HG03045 (cell line): ENCODE data around the gene SRM.
A peak's percentile ranks its signal among the peaks of the same experiment; 100 is the strongest.
"Not testable (repeated sequence)": the region's sequence is repeated elsewhere in the genome, so short reads cannot be mapped to it uniquely, and the experiment has no call there.

Experiments
- ATAC-seq: cut with Tn5 transposase; IDR thresholded peaks from one replicate; pipeline ENCODE4 v1.9.1; 2021; ENCODE audit warnings: mild to moderate bottlenecking, moderate library complexity; ENCODE audit not compliant: unreplicated experiment

The SRM gene

GRCh38 chr1:11045428-11046269 lies 14.2 kb downstream of the SRM start:
- no peak for ATAC-seq

DNA sequence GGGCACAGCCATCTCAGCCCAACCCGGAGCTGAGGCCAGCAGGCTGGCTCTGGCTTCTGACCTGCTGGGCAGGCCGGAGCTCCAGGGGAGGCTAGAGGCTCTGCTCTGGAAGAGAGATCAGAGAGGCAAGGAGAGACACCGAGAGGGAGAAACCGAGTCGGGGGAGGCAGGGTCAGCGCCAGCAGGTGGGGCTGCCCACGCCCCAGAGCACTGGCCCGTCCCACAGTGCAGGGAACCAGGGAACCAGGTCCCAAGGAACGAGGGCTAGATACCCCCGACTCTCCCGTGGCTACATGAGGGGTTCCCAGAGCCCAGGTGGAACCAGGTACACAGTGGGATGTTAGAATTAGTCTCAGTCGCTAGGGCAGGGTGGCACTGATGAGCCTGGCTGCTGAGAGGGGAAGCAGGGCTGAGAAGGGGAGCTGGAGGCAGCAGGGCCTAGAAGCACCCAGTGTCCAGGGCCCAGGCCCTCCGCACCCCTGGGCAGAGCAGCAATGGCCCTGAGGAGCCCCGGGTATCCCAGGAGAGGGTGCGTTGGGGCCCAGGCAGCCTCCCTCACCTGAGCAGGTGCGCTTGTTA lies 14.9 kb downstream of the SRM start:
- ATAC-seq, result no peak

- ATAC-seq, result no peak
Observed at GRCh38 chr1:11044086-11044848, 15.6 kb downstream of the SRM start.

DNA sequence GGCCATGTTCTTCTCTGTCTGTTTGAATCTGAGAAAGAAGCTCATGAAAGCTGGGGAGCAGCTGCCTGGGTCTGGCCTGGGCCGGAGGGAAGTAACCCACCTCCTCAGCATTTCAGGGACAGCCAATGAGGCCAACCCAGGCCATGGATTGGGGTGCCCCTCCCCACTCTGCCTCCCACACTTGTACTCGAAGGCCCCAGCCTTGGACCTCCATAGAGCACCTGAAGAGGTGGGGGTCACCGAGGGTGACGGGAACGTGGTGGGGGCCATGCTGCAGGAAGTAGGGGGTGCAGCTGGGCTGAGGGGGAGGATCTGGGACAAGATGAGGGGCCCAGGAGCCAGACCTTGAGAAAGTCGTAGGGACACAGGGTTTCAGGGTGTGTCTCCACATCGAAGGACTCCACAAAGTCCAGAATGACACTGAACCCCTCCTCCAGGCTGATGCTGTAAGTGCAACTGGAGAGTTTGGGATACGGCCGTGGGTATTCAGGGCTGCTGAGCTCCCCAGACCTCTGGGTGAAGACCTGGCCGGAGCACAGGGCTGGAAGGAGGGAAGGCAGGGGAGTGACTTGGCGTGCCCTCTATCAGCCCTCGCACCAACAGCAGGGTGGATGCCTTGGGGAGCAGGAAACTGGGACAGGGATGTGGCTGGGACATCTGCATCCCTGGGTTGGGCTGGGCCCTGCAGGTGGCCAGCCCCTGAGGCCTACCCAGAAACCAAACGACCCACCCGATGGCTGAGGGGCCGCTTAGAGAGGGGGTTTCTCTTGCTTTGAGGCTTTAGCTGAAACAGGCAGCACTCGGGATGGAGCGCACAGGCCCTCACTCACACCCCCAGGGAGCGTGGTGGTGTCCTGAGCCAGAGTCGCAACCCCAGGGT lies 16.6 kb downstream of the SRM start:
- ATAC-seq, result no peak

- no peak for ATAC-seq
Observed at GRCh38 chr1:11042065-11042464, 17.8 kb downstream of the SRM start.

DNA sequence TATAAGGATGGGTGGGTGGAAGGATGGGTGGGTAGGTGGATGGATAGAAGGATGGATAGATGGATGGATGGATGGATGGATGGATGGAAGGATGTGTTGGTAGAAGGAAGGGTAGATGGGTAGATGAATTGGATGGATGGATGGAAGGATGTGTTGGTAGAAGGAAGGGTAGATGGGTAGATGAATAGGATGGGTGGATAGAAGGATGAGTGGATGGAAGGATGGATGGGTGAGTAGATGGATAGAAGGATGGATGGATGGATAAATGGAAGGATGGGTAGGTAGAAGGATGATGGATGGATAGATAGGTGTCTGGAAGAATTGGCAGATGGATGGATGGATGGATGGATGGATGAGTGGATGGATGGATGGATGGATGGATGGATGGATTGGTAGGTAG lies 18.8 kb downstream of the SRM start:
- ATAC-seq, result no peak

GRCh38 chr1:11040105-11040429 lies 19.8 kb downstream of the SRM start:
- not testable (repeated sequence) for ATAC-seq

GRCh38 chr1:11039351-11040104 lies 20.3 kb downstream of the SRM start:
- ATAC-seq, result no peak

- ATAC-seq, result peak; percentile 50
Observed at GRCh38 chr1:11037740-11038182, 22.1 kb downstream of the SRM start.

DNA sequence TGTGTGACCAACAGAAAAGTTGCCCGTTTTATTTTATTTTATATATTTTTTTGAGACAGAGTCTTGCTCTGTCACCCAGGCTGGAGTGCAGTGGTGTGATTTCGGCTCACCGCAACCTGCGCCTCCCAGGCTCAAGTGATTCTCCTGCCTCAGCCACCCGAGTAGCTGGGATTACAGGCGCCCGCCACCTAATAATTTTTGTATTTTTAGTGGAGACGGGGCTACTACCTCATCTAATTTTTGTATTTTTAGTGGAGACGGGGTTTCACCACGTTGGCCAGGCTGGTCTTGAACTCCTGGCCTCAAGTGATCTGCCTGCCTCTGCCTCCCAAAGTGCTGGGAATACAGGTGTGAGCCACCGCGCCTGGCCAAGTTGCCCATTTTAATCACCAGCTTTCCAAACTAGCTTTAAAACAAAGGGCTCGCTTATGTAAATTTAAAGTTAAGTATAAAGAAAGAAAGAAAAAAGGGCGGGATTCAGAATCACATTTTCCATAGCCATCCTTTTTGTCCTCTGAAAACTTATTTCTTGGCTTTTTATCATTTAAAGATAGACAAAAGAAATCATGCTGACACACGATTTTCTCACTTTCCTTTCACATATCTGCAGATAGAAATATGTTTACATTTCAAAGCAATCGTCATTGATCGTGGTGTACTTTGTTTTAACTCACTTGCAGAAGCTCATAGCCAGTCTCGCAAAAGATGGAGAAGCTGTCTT lies 22.6 kb downstream of the SRM start:
- not testable (repeated sequence) for ATAC-seq

- ATAC-seq, result no peak
Observed at GRCh38 chr1:11031624-11032262, 28.1 kb downstream of the SRM start.

GRCh38 chr1:11030865-11031264 lies 29.0 kb downstream of the SRM start:
- no peak for ATAC-seq

- no peak for ATAC-seq
Observed at GRCh38 chr1:11028018-11028417, 31.8 kb downstream of the SRM start.

- ATAC-seq, result no peak
Observed at GRCh38 chr1:11027316-11027715, 32.5 kb downstream of the SRM start.

GRCh38 chr1:11026903-11027302 lies 32.9 kb downstream of the SRM start:
- no peak for ATAC-seq

DNA sequence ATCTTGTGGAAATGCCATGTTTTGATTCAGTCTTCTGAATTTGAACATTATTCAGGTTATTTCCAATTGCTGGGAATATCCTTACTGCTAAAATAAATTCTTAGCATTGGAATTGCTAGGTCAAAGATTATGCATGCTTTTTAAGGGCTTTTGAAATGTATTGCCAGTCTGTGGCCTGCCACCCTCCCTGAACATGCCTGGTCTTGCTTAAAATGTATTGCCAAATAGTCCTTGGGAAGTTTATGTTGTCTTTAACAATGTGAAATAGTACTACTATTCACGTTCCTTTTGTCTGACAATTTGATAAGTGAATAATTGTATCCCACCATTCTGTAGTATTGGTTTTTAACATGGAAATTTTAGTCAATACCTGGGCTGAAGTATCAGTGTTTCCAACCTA lies 33.8 kb downstream of the SRM start:
- no peak for ATAC-seq

DNA sequence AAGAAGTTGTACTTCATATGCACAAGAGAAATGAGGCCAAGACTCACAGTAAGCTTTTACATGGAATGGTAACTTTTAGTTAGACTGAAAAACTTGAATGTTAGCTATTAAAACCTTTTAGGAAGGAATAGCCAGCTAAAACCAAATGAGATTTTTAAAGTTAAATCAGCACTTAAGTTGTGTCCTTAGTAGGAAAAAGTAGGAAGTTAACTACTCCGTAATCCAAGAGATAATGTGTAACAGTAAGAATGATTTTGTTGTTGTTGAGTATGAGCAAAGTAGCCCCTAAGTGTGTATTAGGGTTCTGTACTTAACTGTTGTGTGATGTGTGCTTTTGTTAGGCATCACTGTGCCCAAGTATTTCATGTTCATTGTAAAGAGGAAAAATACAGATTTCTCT lies 34.2 kb downstream of the SRM start:
- ATAC-seq, result no peak

- ATAC-seq, result no peak
Observed at GRCh38 chr1:11024874-11025203, 35.0 kb downstream of the SRM start.

- no peak for ATAC-seq
Observed at GRCh38 chr1:11024154-11024873, 35.5 kb downstream of the SRM start.
